ENCODE results near the gene BMPR1A. TPM values are rescaled to one million over a fixed set of nuclear protein-coding genes. Genes with fewer than 3 reads are reported as not detected.
"Not testable (repeated sequence)": the region's sequence is repeated elsewhere in the genome, so short reads cannot be mapped to it uniquely, and the experiment has no call there.

BMPR1A gene
- polyA plus RNA-seq, 2 of the 4 experiments (the other 2 are of a cell fraction) = 25.5 to 39.0 TPM

DNA sequence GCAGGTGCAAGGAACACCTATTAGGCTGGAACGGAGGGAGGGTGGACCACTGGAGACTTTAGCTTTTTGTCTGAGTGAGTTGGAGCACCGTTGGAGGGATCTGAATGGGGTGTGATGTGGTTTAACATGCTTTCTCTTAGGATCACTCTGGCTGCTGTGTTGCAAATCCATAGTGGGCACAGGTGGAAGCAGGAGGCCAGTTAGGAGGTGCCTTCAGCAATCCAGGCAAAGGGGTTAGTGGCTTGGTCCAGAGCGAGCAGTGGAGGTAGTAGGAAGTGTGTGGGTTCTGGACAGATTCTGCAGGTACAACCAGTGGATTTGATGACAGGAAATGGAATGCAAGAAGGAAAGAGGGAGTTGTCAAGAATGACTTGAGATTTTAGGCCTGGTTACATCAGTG lies 106.0 kb downstream of the BMPR1A start:
- FAIRE-seq = no peak
- WGBS (ENCODE audit: missing lambda C conversion rate) = 94% methylated on average over 3 of the region's 3 CpGs
- Histone ChIP-seq H3K27ac (no peak overlapping the region), H3K9me3 (no peaks in the 10 kb centered on the region), H3K4me3 (no peak overlapping the region), H3K4me1 (peaks cover 12% of the 10 kb centered on the region), H3K4me2 (no peak overlapping the region; the same call in 2 of the 3 replicates)
- TF ChIP-seq RAD21 (conservative IDR thresholded peaks at IDR 0.05 in 1 of 2, IDR thresholded peaks at IDR 0.05 in 1 of 2) = no peak
- no peak for TF ChIP-seq EHF (CRISPR knock-in tag; IDR thresholded peaks at IDR 0.05)
- TF ChIP-seq ZSCAN20 (CRISPR knock-in tag; IDR thresholded peaks at IDR 0.05) = no peak
- no peak for TF ChIP-seq CHD2 (IDR thresholded peaks at IDR 0.05; ENCODE audit: low read length, partially characterized antibody)
- TF ChIP-seq NPAS2 (CRISPR knock-in tag; IDR thresholded peaks at IDR 0.05; ENCODE audit: borderline replicate concordance) = no peak
- TF ChIP-seq JUN (IDR thresholded peaks at IDR 0.05) = no peak
- no peak for TF ChIP-seq ZC3H11A (IDR thresholded peaks at IDR 0.05)
- no peak for TF ChIP-seq GATA3 (IDR thresholded peaks at IDR 0.05; ENCODE audit: borderline replicate concordance)
- no peak for TF ChIP-seq NR3C1 (IDR thresholded peaks at IDR 0.05)
- TF ChIP-seq KDM5A (IDR thresholded peaks at IDR 0.05) = no peak
- peak; percentile 19 to 44; a peak in 4 of 6 replicates for ATAC-seq
- DNase-seq (ENCODE audit: low read depth in 1 of 2, low spot score in 1 of 2) = no peak
- ChIA-PET POLR2A (no interaction called here), CTCF (no interaction called here)

DNA sequence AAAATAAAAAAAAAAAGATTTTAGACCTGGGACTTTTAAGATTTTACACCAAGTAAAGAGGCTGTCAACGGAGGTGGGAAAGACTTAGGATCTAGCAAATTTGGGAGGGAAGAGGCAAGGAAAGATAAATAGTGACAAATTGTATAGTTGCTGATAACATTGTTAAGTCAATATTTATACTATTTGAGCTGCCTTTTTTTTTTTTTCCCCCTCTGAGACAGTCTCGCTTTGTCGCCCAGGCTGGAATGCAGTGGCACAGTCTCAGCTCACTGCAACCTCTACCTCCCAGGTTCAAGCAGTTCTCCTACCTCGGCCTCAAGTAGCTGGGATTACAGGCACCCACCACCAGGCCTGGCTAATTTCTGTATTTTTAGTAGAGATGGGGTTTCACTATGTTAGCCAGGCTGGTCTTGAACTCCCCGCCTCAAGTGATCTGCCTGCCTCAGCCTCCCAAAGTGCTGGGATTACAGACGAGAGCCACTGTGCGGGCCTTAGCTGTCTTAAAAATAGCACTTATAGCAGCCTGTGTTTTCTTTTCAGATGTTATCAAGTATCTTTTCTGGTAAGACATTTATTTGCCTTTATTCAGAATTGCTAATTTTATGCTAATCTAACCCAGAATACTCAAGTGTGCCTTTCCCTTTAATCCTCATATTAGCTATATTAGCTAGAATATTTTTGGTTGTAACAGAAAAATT lies 106.5 kb downstream of the BMPR1A start:
- ATAC-seq (peak in 1 of 2 experiments; percentile 43; a peak in 3 of 6 replicates), DNase-seq (ENCODE audit: low read depth in 1 of 2, low spot score in 1 of 2) (no peak), FAIRE-seq (no peak)
- H3K4me3 ChIP-seq = no peak overlapping the region
- H3K4me1 ChIP-seq = peaks cover 12% of the 10 kb centered on the region
- ChIA-PET POLR2A (no interaction called here), CTCF (no interaction called here)
- no peak overlapping the region for H3K4me2 ChIP-seq
- no peaks in the 10 kb centered on the region for H3K9me3 ChIP-seq
- 75% methylated on average over 7 of the region's 7 CpGs for WGBS (ENCODE audit: missing lambda C conversion rate)
- TF ChIP-seq SREBF2 (IDR thresholded peaks at IDR 0.05) = no peak
- H3K27ac ChIP-seq = no peak overlapping the region

DNA sequence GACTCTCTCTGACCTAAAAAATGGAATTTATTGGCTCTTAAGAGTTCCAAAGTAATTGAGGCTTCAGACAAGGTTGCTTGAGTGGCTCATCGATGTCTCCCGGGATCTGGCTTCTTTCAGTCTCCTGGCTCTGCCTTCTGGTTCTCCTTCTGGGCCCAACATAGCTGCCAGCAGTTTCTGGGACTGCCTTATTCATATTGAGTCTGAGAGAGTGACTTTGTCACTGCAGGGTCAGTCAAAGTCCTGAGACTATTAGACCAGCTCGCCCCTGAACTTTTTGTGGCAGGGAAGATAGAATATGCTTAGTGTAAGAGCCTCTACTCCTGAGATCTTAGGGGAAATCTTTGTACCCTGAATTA lies 107.0 kb downstream of the BMPR1A start:
- DNase-seq (ENCODE audit: low read depth in 1 of 2, low spot score in 1 of 2) (no peak), FAIRE-seq (no peak), ATAC-seq (no peak)
- Histone ChIP-seq H3K4me2 (no peak overlapping the region), H3K4me3 (no peak overlapping the region), H3K9me3 (no peaks in the 10 kb centered on the region), H3K27ac (no peak overlapping the region), H3K4me1 (peaks cover 14% of the 10 kb centered on the region)
- WGBS (ENCODE audit: missing lambda C conversion rate) = 97% methylated on average over 3 of the region's 3 CpGs
- ChIA-PET CTCF (interaction anchor here (1.0 kb wide), 1 partner anchor 9 kb away, joined by 3 read pairs; no protein-coding TSS in a partner anchor), POLR2A (no interaction called here)
- TF ChIP-seq, protein P1, sequence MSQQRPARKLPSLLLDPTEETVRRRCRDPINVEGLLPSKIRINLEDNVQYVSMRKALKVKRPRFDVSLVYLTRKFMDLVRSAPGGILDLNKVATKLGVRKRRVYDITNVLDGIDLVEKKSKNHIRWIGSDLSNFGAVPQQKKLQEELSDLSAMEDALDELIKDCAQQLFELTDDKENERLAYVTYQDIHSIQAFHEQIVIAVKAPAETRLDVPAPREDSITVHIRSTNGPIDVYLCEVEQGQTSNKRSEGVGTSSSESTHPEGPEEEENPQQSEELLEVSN (IDR thresholded peaks at IDR 0.05; ENCODE audit: borderline replicate concordance, low read depth) = no peak
- TF ChIP-seq CBX2 (IDR thresholded peaks at IDR 0.05; ENCODE audit: borderline replicate concordance, low read depth) (no peak), JUN (IDR thresholded peaks at IDR 0.05) (no peak), GATA3 (IDR thresholded peaks at IDR 0.05; ENCODE audit: borderline replicate concordance) (no peak)

DNA sequence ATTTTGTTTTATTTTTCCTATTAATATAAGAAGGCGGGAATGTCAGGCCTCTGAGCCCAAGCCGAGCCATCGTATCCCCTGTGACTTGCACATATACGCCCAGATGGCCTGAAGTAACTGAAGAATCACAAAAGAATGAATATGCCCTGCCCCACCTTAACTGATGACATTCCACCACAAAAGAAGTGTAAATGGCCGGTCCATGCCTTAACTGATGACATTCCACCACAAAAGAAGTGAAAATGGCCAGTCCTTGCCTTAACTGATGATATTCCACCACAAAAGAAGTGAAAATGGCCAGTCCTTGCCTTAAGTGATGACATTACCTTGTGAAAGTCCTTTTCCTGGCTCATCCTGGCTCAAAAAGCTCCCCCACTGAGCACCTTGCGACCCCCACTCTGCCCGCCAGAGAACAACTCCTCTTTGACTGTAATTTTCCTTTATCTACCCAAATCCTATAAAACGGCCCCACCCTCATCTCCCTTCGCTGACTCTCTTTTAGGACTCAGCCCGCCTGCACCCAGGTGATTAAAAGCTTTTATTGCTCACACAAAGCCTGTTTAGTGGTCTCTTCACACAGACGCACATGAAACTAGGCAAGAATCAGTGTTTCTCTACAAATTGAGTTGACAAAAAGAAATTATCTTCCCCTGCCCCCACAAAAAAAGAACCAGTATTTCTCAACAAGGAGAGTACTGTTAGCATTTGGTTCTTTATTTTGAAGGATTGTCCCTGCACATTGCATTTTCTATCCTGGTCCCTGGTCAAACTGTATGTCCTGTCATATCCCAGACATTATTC lies 108.8 kb downstream of the BMPR1A start:
- H3K4me2 ChIP-seq; FAIRE-seq; H3K27ac ChIP-seq; POLR2A ChIA-PET; ATAC-seq; CTCF ChIA-PET; H3K4me3 ChIP-seq; H3K9me3 ChIP-seq; DNase-seq (ENCODE audit: low read depth in 1 of 2, low spot score in 1 of 2): not testable (repeated sequence)
- 83% methylated on average over 11 of the region's 11 CpGs for WGBS (ENCODE audit: missing lambda C conversion rate)
- peaks cover 18% of the 10 kb centered on the region for H3K4me1 ChIP-seq

DNA sequence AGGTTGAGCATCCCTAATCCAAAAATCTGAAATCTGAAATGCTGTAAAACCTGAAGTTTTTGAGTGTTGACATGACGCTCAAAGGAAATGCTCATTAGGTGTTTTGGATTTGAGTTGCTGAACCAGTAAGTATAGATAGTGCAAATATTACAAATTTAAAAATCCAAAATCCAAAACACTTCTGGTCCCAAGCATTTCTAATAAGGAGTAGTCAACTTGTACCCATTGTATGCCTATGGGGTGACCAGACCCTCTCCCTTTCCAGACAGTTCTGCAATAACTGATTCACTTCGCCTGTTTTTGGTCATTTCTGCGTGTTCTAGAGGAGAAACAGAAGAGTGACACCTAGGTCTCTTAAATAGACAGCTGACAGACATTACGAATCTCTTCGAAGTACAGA lies 110.7 kb downstream of the BMPR1A start:
- FAIRE-seq (no peak), ATAC-seq (no peak), DNase-seq (ENCODE audit: low read depth in 1 of 2, low spot score in 1 of 2) (no peak)
- no peak for TF ChIP-seq NFE2L2 (conservative IDR thresholded peaks at IDR 0.05; ENCODE audit: low read length)
- TF ChIP-seq CHD4 (IDR thresholded peaks at IDR 0.05; ENCODE audit: borderline replicate concordance) = no peak
- TF ChIP-seq HDAC2 (IDR thresholded peaks at IDR 0.05) = no peak
- TF ChIP-seq NR3C1 (IDR thresholded peaks at IDR 0.05) = no peak
- TF ChIP-seq JUN (IDR thresholded peaks at IDR 0.05) = no peak
- TF ChIP-seq, protein P2, sequence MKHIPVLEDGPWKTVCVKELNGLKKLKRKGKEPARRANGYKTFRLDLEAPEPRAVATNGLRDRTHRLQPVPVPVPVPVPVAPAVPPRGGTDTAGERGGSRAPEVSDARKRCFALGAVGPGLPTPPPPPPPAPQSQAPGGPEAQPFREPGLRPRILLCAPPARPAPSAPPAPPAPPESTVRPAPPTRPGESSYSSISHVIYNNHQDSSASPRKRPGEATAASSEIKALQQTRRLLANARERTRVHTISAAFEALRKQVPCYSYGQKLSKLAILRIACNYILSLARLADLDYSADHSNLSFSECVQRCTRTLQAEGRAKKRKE (CRISPR knock-in tag; IDR thresholded peaks at IDR 0.05; ENCODE audit: low read depth) = no peak
- no peak for TF ChIP-seq PHF8 (IDR thresholded peaks at IDR 0.05; ENCODE audit: borderline replicate concordance, low read depth)
- no peak for TF ChIP-seq ZFP36 (IDR thresholded peaks at IDR 0.05; ENCODE audit: borderline replicate concordance, partially characterized antibody)
- TF ChIP-seq ZNF302 (CRISPR knock-in tag; IDR thresholded peaks at IDR 0.05) = no peak
- TF ChIP-seq EHMT2 (IDR thresholded peaks at IDR 0.05; ENCODE audit: low read depth) = no peak
- TF ChIP-seq CEBPB (IDR thresholded peaks at IDR 0.05) = no peak
- TF ChIP-seq CBX8 (IDR thresholded peaks at IDR 0.05) = no peak
- Histone ChIP-seq H3K4me2 (no peak overlapping the region), H3K4me3 (no peak overlapping the region), H3K27ac (no peak overlapping the region), H3K4me1 (peaks cover 24% of the 10 kb centered on the region), H3K9me3 (no peaks in the 10 kb centered on the region)
- 92% methylated on average over 5 of the region's 5 CpGs for WGBS (ENCODE audit: missing lambda C conversion rate)
- POLR2A ChIA-PET = no interaction called here
- CTCF ChIA-PET = no interaction called here
